NCI-H446 (cell line): Measurements from ENCODE around the gene IFITM1.
"Not testable (repeated sequence)": the region's sequence is repeated elsewhere in the genome, so short reads cannot be mapped to it uniquely, and the experiment has no call there.

ENCODE experiments used
- DNase-seq, 2 experiments: peaks; one replicate each; lab custom pipeline; 2025; lab: John Stamatoyannopoulos, UW

Gene IFITM1

DNA sequence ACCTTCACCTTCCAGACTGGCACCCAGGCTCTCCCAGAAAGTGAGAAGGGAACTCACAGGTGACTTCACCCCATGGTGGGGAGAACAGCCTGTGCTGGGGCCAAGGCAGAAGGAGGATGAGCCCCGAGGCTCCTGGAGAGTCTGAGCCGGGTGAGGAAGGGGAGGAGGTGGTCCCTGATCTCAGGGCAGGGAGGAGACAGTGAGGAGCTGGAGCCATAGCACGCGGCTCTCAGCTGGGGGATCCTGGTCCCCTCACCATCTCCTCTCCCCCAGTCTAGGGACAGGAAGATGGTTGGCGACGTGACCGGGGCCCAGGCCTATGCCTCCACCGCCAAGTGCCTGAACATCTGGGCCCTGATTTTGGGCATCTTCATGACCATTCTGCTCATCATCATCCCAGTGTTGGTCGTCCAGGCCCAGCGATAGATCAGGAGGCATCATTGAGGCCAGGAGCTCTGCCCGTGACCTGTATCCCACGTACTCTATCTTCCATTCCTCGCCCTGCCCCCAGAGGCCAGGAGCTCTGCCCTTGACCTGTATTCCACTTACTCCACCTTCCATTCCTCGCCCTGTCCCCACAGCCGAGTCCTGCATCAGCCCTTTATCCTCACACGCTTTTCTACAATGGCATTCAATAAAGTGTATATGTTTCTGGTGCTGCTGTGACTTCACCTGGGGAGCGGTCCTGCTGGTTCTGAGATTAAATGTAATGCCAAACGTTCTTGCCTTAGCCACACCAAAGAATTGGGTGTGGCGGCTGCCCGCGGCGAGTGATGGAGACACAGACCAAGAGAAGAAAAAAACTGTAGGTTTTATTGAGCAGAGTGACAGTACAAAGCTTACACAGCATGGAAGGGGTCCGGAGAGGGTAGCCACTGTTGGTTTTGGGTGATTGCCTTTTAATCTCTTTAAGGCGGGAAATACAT is 4.8 kb upstream of the IFITM1 start:
- DNase-seq, result not testable (repeated sequence)

DNA sequence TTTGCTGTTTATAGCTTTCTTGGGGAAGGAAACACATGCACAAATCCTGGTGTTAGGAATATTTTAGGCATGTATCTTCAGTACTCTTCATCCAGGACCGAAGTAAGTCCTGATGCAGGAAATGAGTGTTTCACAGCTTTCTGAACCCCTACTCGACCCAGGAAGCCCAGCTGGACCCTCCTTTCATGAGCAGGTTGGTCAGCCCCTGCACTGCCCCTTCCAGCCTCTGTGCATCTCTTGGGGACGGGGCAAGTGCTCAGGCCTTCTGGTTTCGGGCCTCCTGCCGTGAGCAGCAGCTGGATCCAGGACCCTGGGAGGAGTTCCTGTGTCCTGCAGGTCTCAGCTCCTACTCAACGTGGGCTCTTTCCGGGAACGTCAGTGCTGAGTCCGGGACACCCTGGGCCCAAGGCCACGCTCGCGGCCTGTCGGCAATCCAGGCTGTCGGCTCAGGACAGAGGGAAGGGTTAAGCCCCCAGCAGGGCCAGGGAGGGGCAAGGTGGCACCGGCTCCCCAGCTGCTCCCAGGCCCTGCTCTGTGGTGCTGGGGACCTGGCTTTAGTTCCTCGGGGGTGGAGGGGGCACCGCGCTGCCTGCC is 3.8 kb upstream of the IFITM1 start:
- not testable (repeated sequence) for DNase-seq

DNA sequence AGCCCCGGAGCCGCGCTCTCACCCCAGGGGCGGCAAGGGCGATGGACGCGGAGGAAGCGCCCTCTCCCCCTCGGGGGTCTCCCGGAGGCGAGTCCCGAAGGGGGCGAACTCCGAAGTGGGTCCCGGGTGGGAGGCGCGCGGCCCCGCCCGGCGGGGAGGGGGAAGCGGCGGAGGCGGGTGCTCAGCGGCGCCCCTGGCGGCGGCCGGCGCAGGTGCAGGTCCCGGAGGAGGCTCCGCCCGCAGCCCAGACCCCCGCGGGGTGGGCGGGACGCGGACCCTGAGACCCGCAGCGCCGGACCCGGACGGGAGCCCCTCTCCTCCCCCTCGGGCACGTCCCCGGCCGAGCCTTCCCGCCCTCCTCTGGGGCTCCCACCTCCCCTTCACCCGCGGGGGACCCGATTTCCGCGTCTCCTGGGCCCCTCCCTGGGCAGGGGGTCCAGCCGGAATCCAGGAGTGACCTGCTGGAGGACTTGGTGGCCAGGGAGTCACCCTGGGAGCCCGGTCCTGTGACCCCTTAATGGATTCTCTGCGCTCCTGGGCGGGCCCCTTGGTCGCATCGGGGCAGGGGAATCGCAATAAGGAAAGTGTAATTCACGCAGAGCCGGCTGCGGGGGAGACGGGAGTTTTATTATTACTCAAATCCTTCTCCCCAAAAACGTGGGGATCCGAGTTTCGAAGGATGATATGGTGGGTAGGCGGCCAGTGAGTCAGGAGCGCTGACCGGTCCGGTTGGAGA is 2.7 kb upstream of the IFITM1 start:
- DNase-seq, result not testable (repeated sequence)

DNA sequence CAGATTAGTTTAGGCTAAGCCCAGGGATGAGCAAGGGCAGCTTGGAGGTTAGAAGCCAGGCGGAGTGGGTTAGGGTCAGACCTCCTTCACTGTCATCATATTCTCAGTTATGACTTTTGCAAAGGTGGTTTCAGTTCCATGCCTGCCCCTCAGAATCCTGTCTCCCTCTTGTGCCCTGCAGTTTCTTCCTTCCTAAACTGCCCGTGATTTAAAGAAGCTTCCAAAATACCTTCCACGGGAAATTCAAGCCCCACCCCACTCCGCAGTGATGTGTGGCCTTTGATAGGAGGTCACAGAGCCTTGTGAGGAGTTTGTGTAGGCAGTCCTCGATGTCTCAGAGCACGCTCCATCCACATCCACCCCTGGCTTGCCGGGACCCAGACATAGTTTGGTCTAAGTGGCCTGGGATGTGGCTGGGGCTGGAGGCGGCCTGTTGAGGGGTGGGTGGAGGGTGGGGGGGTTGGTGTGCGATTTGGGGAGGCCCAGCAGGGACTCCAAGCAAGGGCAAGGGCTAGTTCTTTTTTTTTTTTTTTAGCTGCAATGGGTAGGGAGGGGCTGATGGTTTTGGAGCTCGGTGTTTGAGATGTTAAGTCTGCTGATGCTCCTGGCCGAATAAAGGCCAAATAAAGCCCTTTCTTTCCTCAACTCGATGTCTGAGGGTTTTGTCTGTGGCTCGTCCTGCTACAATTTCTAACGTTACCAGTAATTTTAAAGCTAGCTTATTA is 1.6 kb upstream of the IFITM1 start:
- no peak for DNase-seq

DNA sequence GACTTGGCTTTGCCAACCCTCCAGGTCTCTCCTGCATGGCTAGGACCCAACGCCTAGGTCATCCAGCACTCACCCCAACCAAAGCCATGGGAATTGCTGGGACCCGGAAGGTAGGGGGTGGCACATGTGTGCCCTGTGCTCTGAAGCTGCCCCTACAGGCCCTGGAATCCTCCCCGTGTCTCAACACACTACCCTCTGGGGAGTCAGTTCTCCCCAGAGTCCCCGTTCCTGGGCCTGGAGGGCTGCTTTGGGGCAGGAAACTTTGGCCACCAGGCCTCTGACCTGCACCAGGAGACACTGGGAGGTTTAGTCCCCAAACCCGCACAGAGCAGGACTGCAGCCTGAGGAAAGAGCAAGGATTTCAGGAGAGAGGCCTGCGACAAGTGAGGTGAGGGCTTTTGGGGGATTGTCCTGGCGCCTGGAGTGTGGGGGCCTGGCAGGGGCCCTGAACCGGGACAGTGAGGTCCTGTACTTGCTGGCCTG is 495 bp upstream of the IFITM1 start:
- no peak for DNase-seq

DNA sequence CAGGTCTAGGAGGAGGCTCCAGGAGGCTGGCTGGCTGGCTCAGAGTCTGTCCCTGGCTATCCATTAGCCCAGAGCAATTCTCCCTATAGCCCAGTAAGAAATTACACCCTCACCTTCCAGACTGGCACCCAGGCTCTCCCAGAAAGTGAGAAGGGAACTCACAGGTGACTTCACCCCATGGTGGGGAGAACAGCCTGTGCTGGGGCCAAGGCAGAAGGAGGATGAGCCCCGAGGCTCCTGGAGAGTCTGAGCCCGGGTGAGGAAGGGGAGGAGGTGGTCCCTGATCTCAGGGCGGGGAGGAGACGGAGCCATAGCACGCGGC is 675 bp downstream of the IFITM1 start:
- DNase-seq, result not testable (repeated sequence)

DNA sequence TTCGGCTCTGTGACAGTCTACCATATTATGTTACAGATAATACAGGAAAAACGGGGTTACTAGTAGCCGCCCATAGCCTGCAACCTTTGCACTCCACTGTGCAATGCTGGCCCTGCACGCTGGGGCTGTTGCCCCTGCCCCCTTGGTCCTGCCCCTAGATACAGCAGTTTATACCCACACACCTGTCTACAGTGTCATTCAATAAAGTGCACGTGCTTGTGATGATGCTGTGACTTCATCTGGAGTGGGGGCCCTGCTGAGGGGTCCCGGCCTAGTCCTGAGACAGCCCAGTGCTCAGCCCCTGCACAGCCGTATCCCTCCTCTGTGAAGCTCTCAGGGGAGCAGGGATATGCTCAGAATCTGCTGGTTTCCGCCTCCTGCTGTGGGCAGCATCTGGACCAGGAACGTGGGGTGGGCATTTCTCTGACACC is 1.2 kb downstream of the IFITM1 start:
- no peak for DNase-seq

DNA sequence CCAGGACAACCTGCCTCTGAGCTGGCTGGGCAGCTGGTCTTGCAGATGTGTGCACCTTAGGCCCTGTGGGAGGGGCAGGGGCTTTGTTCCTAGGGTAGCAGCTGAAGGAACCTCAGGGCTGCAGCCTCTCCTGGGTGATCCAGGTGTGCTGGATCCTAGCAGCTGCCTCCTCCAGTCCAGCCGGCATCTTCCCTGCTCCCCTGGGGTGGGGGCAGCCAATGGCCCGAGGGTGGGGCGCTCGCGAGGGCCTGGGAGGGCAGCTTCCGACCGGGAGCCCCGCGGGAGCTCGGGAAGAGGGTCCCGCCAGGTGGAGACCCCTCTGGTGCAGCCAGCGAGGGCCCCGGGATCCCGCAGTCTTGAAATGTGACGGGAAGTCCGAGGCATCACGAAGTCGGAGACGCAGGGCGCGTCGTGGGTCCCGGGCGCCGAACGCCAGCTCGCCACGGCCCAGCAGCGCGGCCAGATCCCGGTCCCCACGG is 1.7 kb downstream of the IFITM1 start:
- no peak for DNase-seq

DNA sequence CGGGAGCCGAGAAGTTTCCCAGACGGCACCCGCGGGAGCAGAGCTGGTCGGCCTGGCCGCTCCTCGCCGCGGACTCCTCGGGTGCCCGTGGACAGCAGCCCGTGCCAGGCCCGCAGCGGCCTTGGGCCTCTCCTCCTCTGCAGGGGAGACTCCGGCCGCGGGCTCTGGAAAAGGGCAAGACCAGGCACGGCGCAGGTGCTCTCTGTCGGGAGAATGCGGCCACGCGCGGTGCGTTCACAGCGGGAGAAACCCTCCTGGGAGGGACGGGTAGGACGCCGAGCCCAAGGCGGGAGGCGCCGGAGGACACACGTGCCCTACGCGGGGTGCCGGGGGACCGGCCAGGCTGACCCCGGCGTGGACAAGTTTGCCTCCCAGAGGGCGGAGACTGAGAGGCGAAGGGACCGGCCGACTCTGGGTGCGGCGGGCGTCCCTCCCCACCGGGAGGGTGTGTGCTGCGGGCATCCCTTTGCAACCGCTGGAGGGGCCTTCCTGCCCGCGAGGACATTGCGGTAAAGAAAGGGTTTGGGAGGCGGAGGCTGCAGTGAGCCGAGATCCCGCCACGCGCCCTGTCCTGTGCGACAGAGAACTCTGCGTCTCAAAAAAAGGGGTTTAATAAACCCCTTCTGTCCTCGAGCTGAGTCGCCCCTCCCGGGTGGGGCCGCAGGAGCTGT is 2.3 kb downstream of the IFITM1 start:
- no peak for DNase-seq

DNA sequence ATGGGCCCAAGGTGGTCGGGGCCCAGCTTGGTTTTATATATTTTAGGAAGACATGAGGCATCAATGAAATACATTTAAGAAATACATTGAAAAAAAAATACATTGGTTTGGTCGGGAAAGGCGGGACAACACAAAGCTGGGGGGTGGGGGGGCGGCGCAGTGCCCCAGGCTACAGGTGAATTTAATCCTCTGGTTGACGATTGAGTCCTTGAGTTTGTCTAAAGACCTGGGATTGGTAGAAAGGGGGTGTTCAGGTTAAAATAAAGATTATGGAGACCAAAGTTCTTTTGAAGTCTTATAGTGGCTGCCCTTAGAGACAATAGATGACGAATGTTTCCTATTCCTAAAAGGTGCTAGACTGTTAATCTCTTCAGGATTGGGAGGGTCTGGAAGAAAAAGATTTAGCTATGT is 3.1 kb downstream of the IFITM1 start:
- no peak for DNase-seq

DNA sequence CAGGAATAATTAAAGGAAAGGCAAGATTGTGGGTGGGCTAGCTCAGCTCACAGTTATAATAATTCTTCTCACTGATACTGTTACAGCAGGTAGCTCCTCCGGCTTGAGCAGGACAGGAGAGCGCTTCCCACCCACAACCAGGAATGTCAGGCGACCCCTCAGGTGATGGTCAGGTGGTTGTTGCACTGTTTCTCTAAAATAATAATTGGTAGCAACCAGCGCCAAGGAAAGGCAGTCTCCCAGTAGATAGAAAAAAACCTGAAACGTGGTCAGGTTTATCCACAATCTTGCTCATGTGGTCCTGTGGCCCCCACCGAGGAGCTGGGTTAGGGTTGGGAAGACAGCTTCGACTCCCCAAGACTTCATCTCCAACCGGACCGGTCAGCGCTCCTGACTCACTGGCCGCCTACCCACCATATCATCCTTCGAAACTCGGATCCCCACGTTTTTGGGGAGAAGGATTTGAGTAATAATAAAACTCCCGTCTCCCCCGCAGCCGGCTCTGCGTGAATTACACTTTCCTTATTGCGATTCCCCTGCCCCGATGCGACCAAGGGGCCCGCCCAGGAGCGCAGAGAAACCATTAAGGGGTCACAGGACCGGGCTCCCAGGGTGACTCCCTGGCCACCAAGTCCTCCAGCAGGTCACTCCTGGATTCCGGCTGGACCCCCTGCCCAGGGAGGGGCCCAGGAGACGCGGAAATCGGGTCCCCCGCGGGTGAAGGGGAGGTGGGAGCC is 4.0 kb downstream of the IFITM1 start:
- DNase-seq, result not testable (repeated sequence)

DNA sequence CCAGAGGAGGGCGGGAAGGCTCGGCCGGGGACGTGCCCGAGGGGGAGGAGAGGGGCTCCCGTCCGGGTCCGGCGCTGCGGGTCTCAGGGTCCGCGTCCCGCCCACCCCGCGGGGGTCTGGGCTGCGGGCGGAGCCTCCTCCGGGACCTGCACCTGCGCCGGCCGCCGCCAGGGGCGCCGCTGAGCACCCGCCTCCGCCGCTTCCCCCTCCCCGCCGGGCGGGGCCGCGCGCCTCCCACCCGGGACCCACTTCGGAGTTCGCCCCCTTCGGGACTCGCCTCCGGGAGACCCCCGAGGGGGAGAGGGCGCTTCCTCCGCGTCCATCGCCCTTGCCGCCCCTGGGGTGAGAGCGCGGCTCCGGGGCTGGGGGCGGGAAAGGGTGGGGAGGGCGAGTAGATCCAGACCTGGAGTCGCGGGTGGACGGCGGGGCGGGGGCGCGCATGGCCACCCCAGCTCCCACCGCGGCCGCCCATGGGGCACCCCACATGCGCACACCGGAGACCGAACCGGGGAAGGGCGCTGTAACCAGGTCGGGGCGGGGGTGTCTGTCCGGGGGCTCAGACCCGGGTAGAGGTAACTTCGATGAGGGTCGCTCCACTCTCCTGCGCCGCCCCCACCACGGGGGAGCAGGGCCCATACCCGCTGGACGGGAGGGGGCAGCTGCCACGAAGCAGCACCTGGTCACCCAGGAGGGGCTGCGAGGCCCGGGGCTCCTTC is 4.7 kb downstream of the IFITM1 start:
- not testable (repeated sequence) for DNase-seq

DNA sequence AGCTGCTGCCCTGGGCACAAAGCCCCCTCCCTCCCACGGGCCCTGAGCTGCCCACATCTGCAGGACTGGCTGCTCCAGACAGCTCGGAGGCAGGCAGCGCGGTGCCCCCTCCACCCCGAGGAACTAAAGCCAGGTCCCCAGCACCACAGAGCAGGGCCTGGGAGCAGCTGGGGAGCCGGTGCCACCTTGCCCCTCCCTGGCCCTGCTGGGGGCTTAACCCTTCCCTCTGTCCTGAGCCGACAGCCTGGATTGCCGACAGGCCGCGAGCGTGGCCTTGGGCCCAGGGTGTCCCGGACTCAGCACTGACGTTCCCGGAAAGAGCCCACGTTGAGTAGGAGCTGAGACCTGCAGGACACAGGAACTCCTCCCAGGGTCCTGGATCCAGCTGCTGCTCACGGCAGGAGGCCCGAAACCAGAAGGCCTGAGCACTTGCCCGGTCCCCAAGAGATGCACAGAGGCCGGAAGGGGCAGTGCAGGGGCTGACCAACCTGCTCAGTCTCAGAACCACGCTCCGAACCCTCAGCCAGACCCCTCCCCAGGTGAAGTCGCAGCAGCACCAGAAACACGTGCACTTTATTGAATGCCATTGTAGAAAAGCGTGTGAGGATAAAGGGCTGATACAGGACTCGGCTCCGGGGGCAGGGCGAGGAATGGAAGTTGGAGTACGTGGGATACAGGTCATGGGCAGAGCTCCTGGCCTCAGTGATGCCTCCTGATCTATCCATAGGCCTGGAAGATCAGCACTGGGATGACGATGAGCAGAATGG is 5.5 kb downstream of the IFITM1 start:
- DNase-seq, result not testable (repeated sequence)

DNA sequence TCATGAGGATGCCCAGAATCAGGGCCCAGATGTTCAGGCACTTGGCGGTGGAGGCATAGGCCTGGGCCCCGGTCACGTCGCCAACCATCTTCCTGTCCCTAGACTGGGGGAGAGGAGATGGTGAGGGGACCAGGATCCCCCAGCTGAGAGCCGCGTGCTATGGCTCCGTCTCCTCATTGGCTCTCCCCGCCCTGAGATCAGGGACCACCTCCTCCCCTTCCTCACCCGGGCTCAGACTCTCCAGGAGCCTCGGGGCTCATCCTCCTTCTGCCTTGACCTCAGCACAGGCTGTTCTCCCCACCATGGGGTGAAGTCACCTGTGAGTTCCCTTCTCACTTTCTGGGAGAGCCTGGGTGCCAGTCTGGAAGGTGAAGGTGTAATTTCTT is 6.0 kb downstream of the IFITM1 start:
- DNase-seq, result not testable (repeated sequence)

DNA sequence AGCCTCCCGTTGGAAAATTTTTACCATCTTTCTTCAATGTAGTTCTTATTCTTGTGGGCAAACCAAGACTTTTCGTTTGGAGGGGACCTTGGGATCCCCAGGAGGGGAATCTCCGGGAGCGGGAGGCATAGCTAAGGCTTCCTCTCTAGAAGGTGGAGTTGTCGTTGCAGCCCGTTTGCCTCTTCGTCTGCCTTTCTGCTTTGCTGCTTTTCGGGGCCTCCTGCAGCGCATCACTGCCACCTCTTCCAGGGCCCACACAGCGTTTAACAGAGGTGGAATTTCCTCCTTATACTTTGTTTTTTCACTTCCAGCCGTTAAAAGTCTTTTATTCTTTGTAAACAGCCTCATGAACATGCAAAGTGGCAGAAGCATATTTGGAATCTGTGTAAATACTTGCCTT is 10.3 kb downstream of the IFITM1 start:
- no peak for DNase-seq

DNA sequence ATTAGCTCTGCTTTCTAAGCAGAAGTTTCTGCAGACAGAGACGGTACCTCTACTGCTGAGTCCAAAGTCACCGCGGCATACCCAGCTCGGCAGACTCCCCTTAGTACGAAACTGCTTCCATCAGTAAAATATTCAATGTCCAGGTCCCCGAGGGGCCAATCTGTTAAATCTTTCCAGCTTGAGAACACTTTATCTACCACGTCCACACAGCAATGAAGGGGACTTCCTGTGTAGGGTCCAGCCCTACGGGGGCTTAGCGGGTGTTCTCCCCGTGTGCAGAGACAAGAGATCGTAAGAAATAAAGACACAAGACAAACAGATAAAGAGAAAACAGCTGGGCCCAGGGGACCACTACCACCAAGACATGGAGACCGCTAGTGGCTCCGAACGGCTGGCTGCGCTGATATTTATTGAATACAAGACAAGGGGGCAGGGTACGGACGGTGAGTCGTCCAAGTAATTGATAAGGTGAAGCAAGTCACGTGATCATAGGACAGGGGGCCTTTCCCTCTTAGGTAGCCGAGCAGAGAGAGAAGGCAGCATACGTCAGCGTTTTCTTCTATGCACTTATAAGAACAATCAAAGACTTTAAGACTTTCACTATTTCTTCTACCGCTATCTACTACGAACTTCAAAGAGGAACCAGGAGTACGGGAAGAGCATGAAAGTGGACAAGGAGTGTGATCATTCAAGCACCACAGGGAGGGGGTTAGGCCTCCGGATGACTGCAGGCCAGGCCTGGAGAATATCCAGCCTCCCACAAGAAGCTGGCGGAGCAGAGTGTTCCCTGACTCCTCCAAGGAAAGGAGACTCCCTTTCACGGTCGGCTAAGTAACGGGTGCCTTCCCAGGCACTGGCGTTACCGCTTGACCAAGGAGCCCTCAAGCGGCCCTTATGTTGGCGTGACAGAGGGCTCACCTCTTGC is 11.0 kb downstream of the IFITM1 start:
- not testable (repeated sequence) for DNase-seq

DNA sequence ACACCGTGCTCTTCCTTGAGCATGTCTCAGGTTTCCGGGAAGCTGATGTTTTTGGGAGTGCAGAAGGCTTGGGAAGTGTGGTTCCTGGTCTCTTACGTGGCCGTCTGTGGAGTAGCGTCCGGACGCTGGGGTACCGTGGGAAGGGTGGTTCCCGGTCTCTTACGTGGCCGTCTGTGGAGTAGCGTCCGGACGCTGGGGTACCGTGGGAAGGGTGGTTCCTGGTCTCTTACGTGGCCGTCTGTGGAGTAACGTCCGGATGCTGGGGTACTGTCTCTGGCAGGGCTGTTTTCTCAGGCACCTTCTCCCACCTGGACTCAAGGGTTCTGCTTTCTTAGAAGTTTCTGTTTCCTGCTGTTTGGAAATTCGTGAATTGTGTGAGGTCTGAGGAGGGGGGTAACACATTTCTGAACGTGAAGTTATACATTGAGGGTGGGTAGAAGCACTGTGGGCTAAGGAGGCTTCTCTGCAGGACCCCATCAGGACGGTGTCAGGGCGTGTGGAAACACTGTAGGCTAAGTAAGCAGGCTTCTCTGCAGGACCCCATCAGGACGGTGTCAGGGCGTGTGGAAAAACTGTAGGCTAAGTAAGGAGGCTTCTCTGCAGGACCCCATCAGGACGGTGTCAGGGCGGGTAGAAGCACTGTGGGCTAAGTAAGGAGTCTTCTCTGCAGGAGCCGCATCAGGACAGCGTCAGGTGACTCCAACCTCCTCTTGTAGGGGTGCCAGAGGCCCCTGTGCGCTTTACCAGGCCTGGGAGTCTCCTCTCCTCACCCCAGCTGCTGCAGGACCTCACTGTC is 12.2 kb downstream of the IFITM1 start:
- no peak for DNase-seq

DNA sequence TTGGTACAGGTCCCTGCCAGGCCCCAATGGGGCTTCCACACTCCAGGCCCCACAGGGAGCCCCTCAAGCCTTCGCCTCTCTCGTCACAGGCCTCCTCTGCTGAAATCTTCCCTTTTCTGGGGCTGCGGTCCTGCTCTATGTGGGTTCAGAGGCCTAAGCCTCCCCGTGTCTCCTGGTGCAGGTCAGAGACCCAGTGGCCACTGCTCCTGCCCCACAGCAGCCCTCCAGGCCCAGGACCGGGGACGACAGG is 12.7 kb downstream of the IFITM1 start:
- DNase-seq, result no peak
